Stimulated activated effector memory CD8-positive, alpha-beta T cell treated with anti-CD3 and anti-CD28 coated beads, Interleukin-12 subunit alpha, Interleukin-12 subunit beta, amount 100 ng/mL, for 72 hours (primary cell): Measurements from ENCODE around the gene TMEFF2.

Source experiments
- ATAC-seq: fragments of 150-1000 bp; cut with Tn5 transposase; 2 replicates; pipeline ENCODE4 v1.10.0; 2021
- DNase-seq, 2 donors: peaks; one replicate each; pipeline ENCODE4 v3.0.0; 2021 to 2022; ENCODE audit warnings: low spot score in 2 of 2
- H3K27ac Mint-ChIP-seq: one replicate; pipeline ENCODE4 v1.8.0; 2022; ENCODE audit warnings: mild to moderate bottlenecking, mixed read lengths
- H3K36me3 Mint-ChIP-seq: one replicate; pipeline ENCODE4 v1.8.0; 2022; ENCODE audit warnings: mild to moderate bottlenecking, mixed read lengths
- H3K4me1 Mint-ChIP-seq: one replicate; pipeline ENCODE4 v1.8.0; 2022; ENCODE audit warnings: mixed read lengths
- H3K4me3 Mint-ChIP-seq: one replicate; pipeline ENCODE4 v1.8.0; 2022; ENCODE audit warnings: mild to moderate bottlenecking, mixed read lengths
- H3K9me3 Mint-ChIP-seq: one replicate; pipeline ENCODE4 v1.8.0; 2022; ENCODE audit warnings: mixed read lengths

TMEFF2 gene

GRCh38 chr2:192196421-192197194 lies 1.9 kb upstream of the TMEFF2 start:
- no peaks in the 10 kb centered on the region for H3K9me3 Mint-ChIP-seq
- no peak for ATAC-seq
- H3K4me3 Mint-ChIP-seq, result peak overlapping the region; percentile 76

GRCh38 chr2:192195548-192196418 lies 1.1 kb upstream of the TMEFF2 start:
- H3K4me3 Mint-ChIP-seq, result peak overlapping the region; percentile 76
- ATAC-seq (peak; percentile 35), DNase-seq (peak; percentile 3 to 56)
- H3K36me3 Mint-ChIP-seq, result no peaks in the 10 kb centered on the region
- peaks cover 32% of the 10 kb centered on the region for H3K4me1 Mint-ChIP-seq
- no peak overlapping the region for H3K27ac Mint-ChIP-seq
- H3K9me3 Mint-ChIP-seq, result no peaks in the 10 kb centered on the region

More at GRCh38 chr2:192196421-192197194, 1.9 kb upstream of the TMEFF2 start:
- H3K36me3 Mint-ChIP-seq, result no peaks in the 10 kb centered on the region
- H3K27ac Mint-ChIP-seq, result no peak overlapping the region
- peaks cover 32% of the 10 kb centered on the region for H3K4me1 Mint-ChIP-seq
- no peak for DNase-seq

- Mint-ChIP-seq H3K27ac (no peak overlapping the region), H3K9me3 (no peaks in the 10 kb centered on the region), H3K4me3 (peak overlapping the region; percentile 76), H3K36me3 (no peaks in the 10 kb centered on the region), H3K4me1 (peaks cover 32% of the 10 kb centered on the region)
- peak; percentile 9 to 48 for DNase-seq
- peak; percentile 69 for ATAC-seq
Observed at GRCh38 chr2:192194265-192194865, 368 bp downstream of the TMEFF2 start.

GRCh38 chr2:192190474-192190873 lies 4.3 kb downstream of the TMEFF2 start:
- no peak for DNase-seq
- H3K9me3 Mint-ChIP-seq, result no peaks in the 10 kb centered on the region
- H3K27ac Mint-ChIP-seq, result no peak overlapping the region
- no peak overlapping the region for H3K4me3 Mint-ChIP-seq
- H3K4me1 Mint-ChIP-seq, result peaks cover 18% of the 10 kb centered on the region
- H3K36me3 Mint-ChIP-seq, result no peaks in the 10 kb centered on the region
- ATAC-seq, result no peak

GRCh38 chr2:192186806-192187205 lies 7.9 kb downstream of the TMEFF2 start:
- Mint-ChIP-seq H3K27ac (no peak overlapping the region), H3K4me3 (no peak overlapping the region), H3K4me1 (no peaks in the 10 kb centered on the region), H3K9me3 (no peaks in the 10 kb centered on the region), H3K36me3 (no peaks in the 10 kb centered on the region)
- DNase-seq (no peak), ATAC-seq (no peak)

- ATAC-seq, result no peak
- H3K36me3 Mint-ChIP-seq, result no peaks in the 10 kb centered on the region
Observed at GRCh38 chr2:192184349-192184748, 10.4 kb downstream of the TMEFF2 start.

GRCh38 chr2:192183296-192183695 lies 11.4 kb downstream of the TMEFF2 start:
- Mint-ChIP-seq H3K4me1 (no peaks in the 10 kb centered on the region), H3K36me3 (no peaks in the 10 kb centered on the region), H3K9me3 (no peaks in the 10 kb centered on the region), H3K27ac (no peak overlapping the region), H3K4me3 (no peak overlapping the region)
- ATAC-seq (no peak), DNase-seq (no peak)

More at GRCh38 chr2:192184349-192184748, 10.4 kb downstream of the TMEFF2 start:
- H3K4me1 Mint-ChIP-seq, result no peaks in the 10 kb centered on the region
- no peak for DNase-seq
- H3K9me3 Mint-ChIP-seq, result no peaks in the 10 kb centered on the region
- no peak overlapping the region for H3K4me3 Mint-ChIP-seq
- H3K27ac Mint-ChIP-seq, result no peak overlapping the region

GRCh38 chr2:192166946-192167345 lies 27.8 kb downstream of the TMEFF2 start:
- Mint-ChIP-seq H3K4me3 (no peak overlapping the region), H3K4me1 (no peaks in the 10 kb centered on the region), H3K36me3 (no peaks in the 10 kb centered on the region)

GRCh38 chr2:192165842-192166241 lies 28.9 kb downstream of the TMEFF2 start:
- no peak for ATAC-seq
- DNase-seq, result no peak
- H3K4me3 Mint-ChIP-seq, result no peak overlapping the region
- no peaks in the 10 kb centered on the region for H3K9me3 Mint-ChIP-seq
- H3K27ac Mint-ChIP-seq, result no peak overlapping the region
- no peaks in the 10 kb centered on the region for H3K36me3 Mint-ChIP-seq
- H3K4me1 Mint-ChIP-seq, result no peaks in the 10 kb centered on the region

More at GRCh38 chr2:192166946-192167345, 27.8 kb downstream of the TMEFF2 start:
- no peak for DNase-seq
- Mint-ChIP-seq H3K27ac (no peak overlapping the region), H3K9me3 (no peaks in the 10 kb centered on the region)
- ATAC-seq, result no peak

GRCh38 chr2:192162392-192163042 lies 32.2 kb downstream of the TMEFF2 start:
- Mint-ChIP-seq H3K27ac (no peak overlapping the region), H3K4me3 (no peak overlapping the region)

GRCh38 chr2:192161656-192162290 lies 33.0 kb downstream of the TMEFF2 start:
- Mint-ChIP-seq H3K27ac (no peak overlapping the region), H3K4me1 (no peaks in the 10 kb centered on the region), H3K9me3 (no peaks in the 10 kb centered on the region), H3K36me3 (no peaks in the 10 kb centered on the region), H3K4me3 (no peak overlapping the region)
- ATAC-seq (no peak), DNase-seq (no peak)

More at GRCh38 chr2:192162392-192163042, 32.2 kb downstream of the TMEFF2 start:
- Mint-ChIP-seq H3K9me3 (no peaks in the 10 kb centered on the region), H3K4me1 (no peaks in the 10 kb centered on the region), H3K36me3 (no peaks in the 10 kb centered on the region)
- DNase-seq, result peak; percentile 51 to 76
- peak; percentile 70 for ATAC-seq

- Mint-ChIP-seq H3K9me3 (no peaks in the 10 kb centered on the region), H3K36me3 (no peaks in the 10 kb centered on the region), H3K4me1 (no peaks in the 10 kb centered on the region), H3K4me3 (no peak overlapping the region), H3K27ac (no peak overlapping the region)
- DNase-seq, result no peak
- ATAC-seq, result no peak
Observed at GRCh38 chr2:192159736-192160135, 35.0 kb downstream of the TMEFF2 start.

- no peaks in the 10 kb centered on the region for H3K9me3 Mint-ChIP-seq
- H3K4me1 Mint-ChIP-seq, result no peaks in the 10 kb centered on the region
- H3K36me3 Mint-ChIP-seq, result no peaks in the 10 kb centered on the region
- peak; percentile 87 for ATAC-seq
- no peak for DNase-seq
- H3K4me3 Mint-ChIP-seq, result no peak overlapping the region
- H3K27ac Mint-ChIP-seq, result no peak overlapping the region
Observed at GRCh38 chr2:192159208-192159607, 35.5 kb downstream of the TMEFF2 start.

- no peaks in the 10 kb centered on the region for H3K9me3 Mint-ChIP-seq
- no peaks in the 10 kb centered on the region for H3K36me3 Mint-ChIP-seq
- H3K4me3 Mint-ChIP-seq, result no peak overlapping the region
- DNase-seq (no peak), ATAC-seq (no peak)
- no peak overlapping the region for H3K27ac Mint-ChIP-seq
- no peaks in the 10 kb centered on the region for H3K4me1 Mint-ChIP-seq
Observed at GRCh38 chr2:192157776-192158175, 37.0 kb downstream of the TMEFF2 start.
